ENCODE measurements around the gene WDFY4.

The WDFY4 gene

GRCh38 chr10:48818081-48818480 lies 133.4 kb downstream of the WDFY4 start:
- intact Hi-C loops (cut with micrococcal nuclease) = no loop called here
- H3K27me3 Mint-ChIP-seq = no peaks in the 10 kb centered on the region
- peak overlapping the region; percentile 31 for H3K27ac Mint-ChIP-seq
- no peak overlapping the region for H3K4me3 Mint-ChIP-seq
- H3K36me3 Mint-ChIP-seq (ENCODE audit: low read depth) = peaks cover 95% of the 10 kb centered on the region
- no peaks in the 10 kb centered on the region for H3K9me3 Mint-ChIP-seq
- H3K4me1 Mint-ChIP-seq (ENCODE audit: low read depth) = no peaks in the 10 kb centered on the region

DNA sequence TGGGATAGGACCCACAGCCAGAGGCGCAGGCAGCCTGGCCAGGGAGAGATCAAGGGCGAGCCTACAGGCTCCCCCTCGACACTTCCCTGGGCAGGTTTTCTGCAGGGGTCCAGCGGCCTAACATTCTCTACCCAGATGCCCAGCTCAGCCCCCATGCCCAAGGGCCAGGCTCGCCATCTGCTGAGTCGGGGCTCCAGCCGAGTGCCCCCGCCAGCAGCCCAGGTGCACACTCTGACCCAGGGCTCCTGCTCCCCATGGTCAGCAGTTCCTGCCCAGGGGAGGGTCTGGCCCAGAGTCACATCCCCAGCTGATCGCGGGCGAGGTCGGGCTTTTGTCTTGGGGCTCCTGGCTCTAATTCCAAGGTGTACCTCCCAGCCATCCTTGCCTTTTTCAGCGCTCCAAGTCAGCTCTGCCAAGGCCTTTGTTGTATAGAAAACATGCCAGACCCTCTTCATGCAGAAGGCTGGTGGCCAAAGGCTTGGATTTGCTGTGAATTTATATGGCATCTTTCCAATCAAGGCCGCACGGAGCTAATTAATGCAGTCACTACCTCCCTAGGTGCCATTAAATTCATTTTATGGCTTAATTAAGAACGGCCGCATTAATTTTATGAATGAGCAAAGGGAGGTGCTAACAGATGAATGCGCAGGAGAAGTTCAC lies 134.3 kb downstream of the WDFY4 start:
- Mint-ChIP-seq H3K4me3 (no peak overlapping the region), H3K9me3 (no peaks in the 10 kb centered on the region), H3K27me3 (no peaks in the 10 kb centered on the region), H3K36me3 (ENCODE audit: low read depth) (peaks cover 100% of the 10 kb centered on the region), H3K4me1 (ENCODE audit: low read depth) (no peaks in the 10 kb centered on the region), H3K27ac (no peak overlapping the region)
- intact Hi-C loops (cut with micrococcal nuclease) = no loop called here

DNA sequence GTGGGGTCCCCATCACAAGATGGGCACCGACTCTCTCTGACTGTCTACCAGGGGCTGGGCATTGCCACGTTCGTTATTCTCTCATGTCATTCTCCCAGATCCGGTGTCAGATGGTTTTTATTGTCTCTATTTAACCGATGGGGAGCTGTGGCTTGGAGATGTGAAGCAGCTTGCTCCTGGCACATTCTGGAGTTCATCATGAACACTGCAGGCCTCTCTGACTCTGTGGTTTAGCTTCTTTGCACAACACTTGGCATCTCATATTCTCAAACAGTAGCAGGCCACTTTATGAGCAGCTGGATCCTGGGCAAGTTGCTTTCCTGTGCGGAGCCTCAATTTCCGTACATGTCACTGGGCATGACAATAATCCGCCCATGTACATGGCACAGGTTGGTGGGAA lies 135.1 kb downstream of the WDFY4 start:
- Mint-ChIP-seq H3K4me1 (ENCODE audit: low read depth) (no peaks in the 10 kb centered on the region), H3K9me3 (no peaks in the 10 kb centered on the region), H3K27me3 (no peaks in the 10 kb centered on the region), H3K36me3 (ENCODE audit: low read depth) (peaks cover 100% of the 10 kb centered on the region), H3K27ac (no peak overlapping the region), H3K4me3 (no peak overlapping the region)
- intact Hi-C loops (cut with micrococcal nuclease) = no loop called here

GRCh38 chr10:48820231-48820630 lies 135.6 kb downstream of the WDFY4 start:
- intact Hi-C loops (cut with micrococcal nuclease) = no loop called here
- H3K27me3 Mint-ChIP-seq = no peaks in the 10 kb centered on the region
- no peaks in the 10 kb centered on the region for H3K9me3 Mint-ChIP-seq
- H3K4me3 Mint-ChIP-seq = no peak overlapping the region
- no peaks in the 10 kb centered on the region for H3K4me1 Mint-ChIP-seq (ENCODE audit: low read depth)
- no peak overlapping the region for H3K27ac Mint-ChIP-seq
- H3K36me3 Mint-ChIP-seq (ENCODE audit: low read depth) = peaks cover 100% of the 10 kb centered on the region

DNA sequence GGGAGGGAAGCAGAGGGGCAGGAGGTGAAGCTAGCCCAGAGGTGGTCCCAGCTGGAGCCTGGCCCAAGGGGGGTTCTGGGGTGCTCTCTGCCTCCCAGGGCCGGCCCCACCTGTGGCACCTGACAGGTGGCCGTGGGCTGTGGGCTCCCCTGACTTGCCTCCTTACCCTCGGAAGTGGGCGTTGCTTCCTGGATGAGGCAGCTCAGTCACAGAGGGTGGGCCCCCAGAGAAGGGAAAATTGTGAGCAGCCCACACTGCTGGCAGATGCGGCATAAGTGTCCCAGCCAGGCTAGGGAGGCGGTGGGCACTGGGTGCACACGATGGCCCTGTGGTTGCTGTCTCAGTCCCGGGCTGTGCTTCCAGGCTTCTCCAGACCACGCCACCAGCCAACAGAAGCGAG lies 136.0 kb downstream of the WDFY4 start:
- H3K4me3 Mint-ChIP-seq = no peak overlapping the region
- no peaks in the 10 kb centered on the region for H3K27me3 Mint-ChIP-seq
- H3K36me3 Mint-ChIP-seq (ENCODE audit: low read depth) = peaks cover 100% of the 10 kb centered on the region
- intact Hi-C loops (cut with micrococcal nuclease) = no loop called here
- no peaks in the 10 kb centered on the region for H3K4me1 Mint-ChIP-seq (ENCODE audit: low read depth)
- H3K9me3 Mint-ChIP-seq = no peaks in the 10 kb centered on the region
- H3K27ac Mint-ChIP-seq = no peak overlapping the region

DNA sequence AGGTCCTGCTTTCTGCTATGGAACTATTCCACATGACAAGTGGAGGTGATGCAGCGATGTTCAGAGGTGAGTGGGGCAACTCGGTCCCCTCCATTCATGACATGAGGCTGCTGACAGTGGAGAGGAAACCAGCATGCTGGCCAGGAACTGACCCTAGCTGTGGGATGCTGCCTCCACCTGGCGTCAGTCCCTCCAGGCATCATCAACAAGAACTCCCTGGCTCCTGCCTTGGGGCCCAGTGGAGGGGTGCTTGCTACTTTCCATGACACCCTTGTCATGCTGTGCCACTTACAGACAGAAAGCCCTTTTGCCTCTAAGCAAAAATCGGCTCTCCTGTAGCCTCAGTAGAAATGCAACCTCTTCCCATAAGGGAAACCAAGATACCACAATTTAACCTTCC lies 136.4 kb downstream of the WDFY4 start:
- intact Hi-C loops (cut with micrococcal nuclease) = no loop called here
- H3K27me3 Mint-ChIP-seq = no peaks in the 10 kb centered on the region
- peaks cover 100% of the 10 kb centered on the region for H3K36me3 Mint-ChIP-seq (ENCODE audit: low read depth)
- H3K27ac Mint-ChIP-seq = no peak overlapping the region
- H3K4me1 Mint-ChIP-seq (ENCODE audit: low read depth) = no peaks in the 10 kb centered on the region
- no peaks in the 10 kb centered on the region for H3K9me3 Mint-ChIP-seq
- no peak overlapping the region for H3K4me3 Mint-ChIP-seq

DNA sequence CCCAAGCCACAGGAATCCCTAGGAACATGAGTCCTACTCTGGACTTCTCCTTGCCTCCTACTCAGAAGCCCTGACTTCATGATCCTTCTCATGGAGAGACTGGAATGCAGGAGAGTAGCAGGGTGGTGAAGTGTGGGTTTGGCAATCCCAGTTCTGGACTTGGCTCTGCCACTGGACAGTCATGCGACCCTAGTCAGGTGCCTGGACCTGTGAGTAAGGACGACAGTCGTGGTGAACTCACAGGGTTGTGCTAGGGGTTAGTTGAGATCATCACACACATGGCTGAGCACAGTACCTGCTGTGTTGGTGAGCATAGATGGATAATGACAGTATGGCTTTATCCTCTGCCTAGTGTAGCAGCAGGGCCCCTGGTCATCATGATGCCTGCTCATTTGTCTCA lies 137.0 kb downstream of the WDFY4 start:
- peaks cover 100% of the 10 kb centered on the region for H3K36me3 Mint-ChIP-seq (ENCODE audit: low read depth)
- no peak overlapping the region for H3K27ac Mint-ChIP-seq
- no peaks in the 10 kb centered on the region for H3K27me3 Mint-ChIP-seq

DNA sequence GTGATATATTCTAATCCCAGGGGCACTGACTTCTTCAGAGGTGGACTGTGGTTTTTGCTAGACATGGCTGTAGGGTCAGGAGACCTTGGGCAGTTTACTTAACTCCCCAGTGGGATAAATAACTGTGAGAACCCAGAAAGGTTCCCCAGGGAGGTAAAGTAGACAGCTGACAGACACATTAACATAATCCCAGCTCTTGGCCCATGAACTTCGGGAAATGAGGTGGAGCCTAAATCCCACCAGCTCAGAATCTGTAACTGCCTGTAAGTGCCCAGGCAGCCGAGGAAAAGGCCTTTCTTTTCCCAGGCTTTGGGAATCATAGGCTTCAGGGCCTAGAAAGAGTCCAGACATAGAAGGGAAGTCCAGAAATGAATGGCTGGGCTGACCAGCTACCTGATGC lies 149.0 kb downstream of the WDFY4 start:
- intact Hi-C loops (cut with micrococcal nuclease) = no loop called here
- H3K9me3 Mint-ChIP-seq = no peaks in the 10 kb centered on the region
- peaks cover 17% of the 10 kb centered on the region for H3K4me1 Mint-ChIP-seq (ENCODE audit: low read depth)
- H3K27me3 Mint-ChIP-seq = no peaks in the 10 kb centered on the region
- H3K36me3 Mint-ChIP-seq (ENCODE audit: low read depth) = peaks cover 100% of the 10 kb centered on the region
- no peak overlapping the region for H3K4me3 Mint-ChIP-seq
- H3K27ac Mint-ChIP-seq = no peak overlapping the region

More for the DNA sequence above, 137.0 kb downstream of the WDFY4 start:
- H3K4me3 Mint-ChIP-seq = no peak overlapping the region
- intact Hi-C loops (cut with micrococcal nuclease) = no loop called here
- no peaks in the 10 kb centered on the region for H3K9me3 Mint-ChIP-seq
- no peaks in the 10 kb centered on the region for H3K4me1 Mint-ChIP-seq (ENCODE audit: low read depth)

- Mint-ChIP-seq H3K27ac (no peak overlapping the region), H3K4me3 (no peak overlapping the region)
Observed at GRCh38 chr10:48834189-48834965, 149.7 kb downstream of the WDFY4 start.

DNA sequence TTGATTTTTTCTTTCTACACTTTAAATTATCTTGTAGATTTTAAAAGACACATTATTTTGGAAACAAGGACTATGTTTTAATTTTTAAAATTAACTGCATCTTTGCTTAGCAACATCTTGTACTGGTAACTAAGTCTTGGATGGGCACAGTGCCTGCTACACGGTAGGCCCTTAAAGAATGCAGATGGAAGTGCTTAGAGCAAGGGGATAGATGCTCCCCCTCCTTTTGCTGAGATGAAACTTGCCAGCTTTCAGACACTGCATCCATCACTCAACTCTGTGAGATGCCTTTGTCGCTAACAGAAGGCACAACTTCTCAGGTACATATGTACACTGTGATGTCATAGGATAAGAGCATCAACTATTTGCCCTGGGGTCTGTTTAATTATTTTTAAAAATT lies 151.1 kb downstream of the WDFY4 start:
- intact Hi-C loops (cut with micrococcal nuclease) = no loop called here
- Mint-ChIP-seq H3K4me1 (ENCODE audit: low read depth) (peaks cover 35% of the 10 kb centered on the region), H3K27ac (no peak overlapping the region), H3K4me3 (no peak overlapping the region), H3K9me3 (no peaks in the 10 kb centered on the region), H3K36me3 (ENCODE audit: low read depth) (peaks cover 100% of the 10 kb centered on the region), H3K27me3 (no peaks in the 10 kb centered on the region)

More at GRCh38 chr10:48834189-48834965, 149.7 kb downstream of the WDFY4 start:
- H3K36me3 Mint-ChIP-seq (ENCODE audit: low read depth) = peaks cover 100% of the 10 kb centered on the region
- no peaks in the 10 kb centered on the region for H3K9me3 Mint-ChIP-seq
- no peaks in the 10 kb centered on the region for H3K27me3 Mint-ChIP-seq
- intact Hi-C loops (cut with micrococcal nuclease) = no loop called here
- peaks cover 24% of the 10 kb centered on the region for H3K4me1 Mint-ChIP-seq (ENCODE audit: low read depth)

DNA sequence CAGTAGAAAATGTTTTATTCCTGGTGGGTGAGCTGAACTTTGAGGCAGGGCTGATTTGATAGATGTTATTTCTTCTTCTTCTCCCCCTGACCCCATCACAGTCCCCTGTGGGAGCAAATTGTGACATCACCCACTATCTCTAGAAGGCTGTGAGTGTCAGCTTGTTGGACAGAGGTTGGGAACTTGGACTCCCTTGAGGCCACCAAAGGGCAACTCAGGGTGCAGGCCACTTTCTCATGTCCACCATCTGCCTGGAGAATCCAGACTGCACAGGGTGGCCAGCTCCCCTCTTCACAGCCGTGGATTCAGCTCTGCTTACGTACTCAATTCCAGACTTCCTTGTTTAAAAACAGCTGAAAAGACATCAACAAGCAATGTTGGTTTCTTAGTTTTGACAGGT lies 151.9 kb downstream of the WDFY4 start:
- H3K4me3 Mint-ChIP-seq = no peak overlapping the region
- H3K27me3 Mint-ChIP-seq = no peaks in the 10 kb centered on the region
- peak overlapping the region; percentile 1 for H3K27ac Mint-ChIP-seq
- H3K36me3 Mint-ChIP-seq (ENCODE audit: low read depth) = peaks cover 99% of the 10 kb centered on the region
- H3K9me3 Mint-ChIP-seq = no peaks in the 10 kb centered on the region
- peaks cover 35% of the 10 kb centered on the region for H3K4me1 Mint-ChIP-seq (ENCODE audit: low read depth)
- intact Hi-C loops (cut with micrococcal nuclease) = no loop called here

GRCh38 chr10:48838834-48839233 lies 154.2 kb downstream of the WDFY4 start:
- intact Hi-C loops (cut with micrococcal nuclease) = no loop called here
- Mint-ChIP-seq H3K4me3 (no peak overlapping the region), H3K36me3 (ENCODE audit: low read depth) (peaks cover 97% of the 10 kb centered on the region), H3K27ac (peak overlapping the region; percentile 1), H3K9me3 (no peaks in the 10 kb centered on the region), H3K27me3 (no peaks in the 10 kb centered on the region), H3K4me1 (ENCODE audit: low read depth) (peaks cover 41% of the 10 kb centered on the region)

GRCh38 chr10:48839809-48840679 lies 155.4 kb downstream of the WDFY4 start:
- Mint-ChIP-seq H3K27me3 (no peaks in the 10 kb centered on the region), H3K36me3 (ENCODE audit: low read depth) (peaks cover 97% of the 10 kb centered on the region), H3K9me3 (no peaks in the 10 kb centered on the region), H3K27ac (peak overlapping the region; percentile 1), H3K4me1 (ENCODE audit: low read depth) (peaks cover 53% of the 10 kb centered on the region), H3K4me3 (no peak overlapping the region)
- intact Hi-C loops (cut with micrococcal nuclease) = no loop called here

GRCh38 chr10:48842231-48842630 lies 157.6 kb downstream of the WDFY4 start:
- Mint-ChIP-seq H3K4me1 (ENCODE audit: low read depth) (peaks cover 65% of the 10 kb centered on the region), H3K36me3 (ENCODE audit: low read depth) (peaks cover 97% of the 10 kb centered on the region), H3K9me3 (no peaks in the 10 kb centered on the region), H3K4me3 (no peak overlapping the region), H3K27me3 (no peaks in the 10 kb centered on the region), H3K27ac (no peak overlapping the region)
- intact Hi-C loops (cut with micrococcal nuclease) = no loop called here
